Stimulated activated CD8-positive, alpha-beta memory T cell treated with anti-CD3 and anti-CD28 coated beads, Interleukin-2, amount 100 ng/mL, for 1 hour (primary cell): ENCODE measurements around the gene IFI6.

ENCODE experiments used
- DNase-seq, 2 donors: peaks; one replicate each; pipeline ENCODE4 v3.0.0-alpha.2; 2020; ENCODE audit warnings: low read depth in 2 of 2

IFI6 gene

GRCh38 chr1:27672750-27673112 is 739 bp upstream of the IFI6 start:
- DNase-seq, result no peak

GRCh38 chr1:27669876-27670275 is 2.1 kb downstream of the IFI6 start:
- no peak for DNase-seq

GRCh38 chr1:27668808-27669723 is 2.9 kb downstream of the IFI6 start:
- DNase-seq, result peak; percentile 74

GRCh38 chr1:27668121-27668807 is 3.7 kb downstream of the IFI6 start:
- DNase-seq, result no peak

GRCh38 chr1:27666791-27667254 is 5.2 kb downstream of the IFI6 start:
- DNase-seq, result no peak

GRCh38 chr1:27666294-27666693 is 5.7 kb downstream of the IFI6 start:
- no peak for DNase-seq

- no peak for DNase-seq
Measured at GRCh38 chr1:27665016-27665651, 6.9 kb downstream of the IFI6 start.

GRCh38 chr1:27664291-27664690 is 7.7 kb downstream of the IFI6 start:
- DNase-seq, result no peak

- DNase-seq, result peak; percentile 82 to 89
Measured at GRCh38 chr1:27662707-27663393, 9.1 kb downstream of the IFI6 start.

- no peak for DNase-seq
Measured at GRCh38 chr1:27662261-27662660, 9.7 kb downstream of the IFI6 start.

GRCh38 chr1:27661412-27662075 is 10.4 kb downstream of the IFI6 start:
- no peak for DNase-seq

GRCh38 chr1:27660300-27660835 is 11.6 kb downstream of the IFI6 start:
- no peak for DNase-seq

- peak; percentile 68 to 73 for DNase-seq
Measured at GRCh38 chr1:27659497-27660299, 12.3 kb downstream of the IFI6 start.

- DNase-seq, result no peak
Measured at GRCh38 chr1:27658951-27659496, 13.0 kb downstream of the IFI6 start.

GRCh38 chr1:27656157-27656893 is 15.7 kb downstream of the IFI6 start:
- no peak for DNase-seq

- no peak for DNase-seq
Measured at GRCh38 chr1:27655151-27655937, 16.6 kb downstream of the IFI6 start.

GRCh38 chr1:27652111-27652864 is 19.7 kb downstream of the IFI6 start:
- no peak for DNase-seq
